ENCODE data around the gene COMMD9.
A peak's percentile ranks its signal among the peaks of the same experiment; 100 is the strongest.

COMMD9 gene

DNA sequence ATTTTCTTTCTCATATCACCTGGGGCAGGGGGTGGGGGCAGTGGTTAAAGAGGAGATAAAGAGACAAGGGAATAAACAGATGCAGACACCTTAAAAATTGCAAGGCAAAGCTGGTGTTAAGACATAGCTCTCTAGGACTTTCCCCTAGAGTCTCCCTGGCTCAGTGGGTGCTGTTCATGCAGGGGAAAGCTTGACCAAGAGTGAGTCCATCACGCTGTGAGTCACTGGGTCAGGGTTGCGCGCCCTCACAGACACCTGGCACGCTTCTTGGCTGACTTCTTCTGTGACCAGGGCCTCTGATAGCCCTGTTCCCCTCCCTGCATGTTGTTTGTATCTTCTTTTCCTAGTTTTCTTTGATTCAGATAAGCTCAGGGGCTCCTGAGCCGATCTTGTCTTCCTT is 31.9 kb downstream of the COMMD9 start:
- DNase-seq (ENCODE audit: low read depth, low spot score): peak; percentile 29

DNA sequence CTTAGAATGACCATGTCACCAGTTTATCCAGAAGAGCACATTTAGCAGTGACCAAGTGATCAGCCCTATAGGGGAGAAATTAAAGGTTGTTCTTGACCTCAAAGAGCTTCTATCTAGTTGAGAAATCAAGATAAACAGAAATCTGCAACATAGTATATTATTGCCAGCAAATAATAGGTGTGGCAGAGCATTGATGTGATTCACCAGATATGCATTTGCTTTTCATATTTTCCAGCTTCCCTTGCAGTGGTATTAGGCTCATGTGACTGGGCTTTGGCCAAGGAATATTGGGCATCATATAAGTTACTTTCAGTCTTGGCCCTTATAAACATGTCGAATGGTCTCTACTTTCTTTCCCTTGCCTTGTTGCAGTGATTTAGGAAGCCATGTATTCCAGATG is 34.5 kb downstream of the COMMD9 start:
- no peak for DNase-seq (ENCODE audit: low read depth, low spot score)

DNA sequence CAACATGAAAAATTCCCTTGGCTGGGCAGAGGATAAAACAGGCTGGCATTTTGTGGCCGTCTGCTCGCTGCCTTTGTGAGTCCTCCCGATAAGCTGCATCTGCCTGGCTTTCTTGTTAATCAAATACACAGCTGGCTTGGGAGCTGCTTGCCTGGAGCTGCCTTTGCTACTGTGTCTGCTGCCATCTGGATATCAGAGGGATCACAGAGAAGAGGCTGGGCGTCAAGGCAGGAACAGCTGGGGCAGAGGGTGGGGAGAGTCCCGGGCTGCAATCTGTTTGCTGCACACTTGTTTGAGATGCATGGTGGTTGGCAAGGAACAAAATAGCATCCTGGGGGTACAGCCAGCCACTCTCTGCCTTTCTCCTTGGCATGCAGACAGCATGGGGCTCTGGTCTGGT is 36.0 kb downstream of the COMMD9 start:
- no peak for DNase-seq (ENCODE audit: low read depth, low spot score)

DNA sequence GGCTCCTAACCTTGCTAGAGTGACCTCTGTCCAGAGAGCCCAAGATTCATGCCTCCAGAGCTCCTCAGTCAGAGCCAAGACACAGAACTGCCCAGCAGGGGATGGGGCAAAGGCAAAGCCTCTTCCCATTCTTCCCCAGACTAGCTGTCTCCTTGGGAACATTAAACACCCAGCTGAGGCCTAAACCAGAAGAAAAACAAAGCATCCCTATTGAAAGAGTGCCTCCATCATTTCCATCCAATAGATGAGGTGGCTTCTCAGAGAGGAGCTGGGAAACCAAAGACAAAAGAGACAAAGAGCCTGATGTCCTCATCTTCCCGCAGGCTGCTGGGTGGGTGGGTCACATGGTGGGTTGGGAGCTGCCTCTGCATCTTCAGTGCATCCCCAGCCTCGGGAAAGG is 37.4 kb downstream of the COMMD9 start:
- no peak for DNase-seq (ENCODE audit: low read depth, low spot score)

DNA sequence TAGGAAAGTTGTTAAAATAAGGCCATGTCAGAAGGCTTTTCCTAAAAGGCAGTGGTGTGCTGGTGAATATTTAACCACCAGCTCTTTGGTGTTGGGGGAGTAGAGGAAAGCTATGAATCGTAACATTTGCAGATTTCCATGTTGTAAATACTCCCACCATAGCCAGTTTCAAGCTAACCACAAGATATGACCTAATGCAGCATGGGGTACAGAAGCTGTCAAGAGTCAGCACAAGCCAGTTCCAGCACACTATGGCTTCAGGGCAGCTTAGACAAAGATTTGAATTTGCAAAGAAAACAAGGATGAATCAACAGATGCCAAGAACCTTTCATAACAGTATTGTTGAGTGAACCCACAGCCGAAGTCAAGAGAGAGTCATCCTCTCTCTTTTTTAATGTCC is 40.0 kb downstream of the COMMD9 start:
- peak; percentile 71 for DNase-seq (ENCODE audit: low read depth, low spot score)

DNA sequence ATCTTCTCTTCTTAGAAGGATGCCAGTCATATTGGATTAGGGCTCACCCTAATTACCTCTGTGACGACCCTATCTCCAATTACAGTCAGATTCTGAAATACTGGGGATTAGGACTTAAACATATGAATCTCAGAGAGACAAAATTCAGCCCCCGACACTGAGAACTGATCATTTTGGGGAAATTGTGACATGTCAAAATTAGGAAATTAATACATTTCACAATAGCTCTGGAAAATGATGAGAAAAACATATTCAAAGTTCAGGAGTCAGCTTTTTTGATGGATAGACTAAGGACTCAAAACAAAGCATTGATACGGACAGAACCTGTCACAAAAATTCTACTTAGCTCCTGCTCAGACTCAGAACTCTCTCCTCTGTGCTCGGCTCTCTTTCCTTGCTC is 40.8 kb downstream of the COMMD9 start:
- no peak for DNase-seq (ENCODE audit: low read depth, low spot score)

DNA sequence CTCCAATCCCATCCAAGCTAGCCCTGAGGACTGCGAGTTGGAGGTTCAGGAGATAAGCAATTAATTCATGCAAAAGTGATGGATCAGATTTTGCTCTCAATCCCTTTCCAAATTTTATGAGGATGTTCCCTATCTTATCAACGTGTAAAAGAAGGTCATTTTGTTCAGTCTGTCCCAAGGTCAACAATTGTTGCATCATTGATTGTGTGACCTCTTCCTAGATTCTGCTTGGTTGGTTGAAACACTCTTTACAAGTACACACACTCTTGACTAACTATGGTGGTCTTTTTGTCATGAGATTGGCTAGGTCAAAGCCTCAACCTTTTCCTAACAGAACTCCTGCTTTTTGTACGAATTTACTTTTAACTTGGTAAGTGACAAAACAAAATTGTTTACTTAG is 41.7 kb downstream of the COMMD9 start:
- no peak for DNase-seq (ENCODE audit: low read depth, low spot score)

DNA sequence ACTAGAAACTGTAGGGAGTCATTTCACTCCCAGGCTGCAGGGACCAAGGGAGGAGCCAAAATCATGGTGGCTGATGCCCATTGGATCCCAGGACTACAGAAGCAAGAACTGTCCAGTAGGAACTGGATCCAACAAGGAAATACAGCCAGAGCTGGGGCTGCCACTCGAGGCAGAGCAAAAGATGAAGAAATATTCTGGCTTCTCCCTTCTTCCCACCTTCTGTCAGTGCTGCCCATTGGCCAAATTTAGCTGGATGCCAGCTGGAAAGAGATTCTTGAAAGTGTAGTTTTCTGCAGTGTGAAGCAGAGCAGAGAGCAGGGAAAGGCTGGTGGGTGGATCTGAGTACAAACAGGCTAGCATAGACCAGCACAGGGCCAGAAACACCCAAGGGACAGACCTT is 45.6 kb downstream of the COMMD9 start:
- no peak for DNase-seq (ENCODE audit: low read depth, low spot score)

DNA sequence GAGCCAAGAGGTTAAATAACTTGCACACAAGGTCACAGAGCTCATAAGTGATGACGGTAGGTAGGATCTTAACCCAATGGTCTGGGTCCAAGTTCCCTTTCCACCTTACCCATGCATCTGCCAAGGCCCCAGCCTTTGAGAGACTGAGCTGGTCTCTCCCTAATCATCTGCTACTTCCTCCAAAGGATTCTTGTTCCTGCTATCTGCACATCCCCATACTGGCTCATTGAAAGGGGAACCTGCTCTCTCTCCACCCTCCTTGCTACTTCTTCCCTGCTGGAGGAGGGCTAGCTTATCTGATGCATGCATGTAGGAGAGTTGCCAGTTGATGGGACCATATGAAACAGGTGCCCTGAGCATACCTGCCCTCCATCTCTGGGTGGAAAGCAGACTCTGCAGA is 47.7 kb downstream of the COMMD9 start:
- no peak for DNase-seq (ENCODE audit: low read depth, low spot score)

DNA sequence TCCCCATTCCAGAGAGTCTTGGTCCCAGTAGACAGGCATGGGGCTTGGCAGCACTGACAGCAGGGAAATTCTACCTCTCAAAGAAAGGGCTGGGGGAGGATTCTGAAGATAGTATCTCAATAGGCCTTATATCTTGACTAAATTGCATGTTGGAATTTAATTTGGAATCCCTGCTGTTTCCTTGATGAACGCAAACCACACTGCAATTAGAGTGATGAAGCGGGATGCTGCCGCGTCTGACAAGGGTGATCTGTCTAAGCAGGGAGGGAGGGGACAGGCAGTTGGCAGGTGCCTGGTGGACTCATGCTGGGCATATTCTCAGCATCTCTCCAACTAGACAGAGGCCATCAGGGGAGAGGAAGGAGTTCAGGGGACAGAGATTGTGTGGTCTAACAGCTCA is 48.4 kb downstream of the COMMD9 start:
- no peak for DNase-seq (ENCODE audit: low read depth, low spot score)

DNA sequence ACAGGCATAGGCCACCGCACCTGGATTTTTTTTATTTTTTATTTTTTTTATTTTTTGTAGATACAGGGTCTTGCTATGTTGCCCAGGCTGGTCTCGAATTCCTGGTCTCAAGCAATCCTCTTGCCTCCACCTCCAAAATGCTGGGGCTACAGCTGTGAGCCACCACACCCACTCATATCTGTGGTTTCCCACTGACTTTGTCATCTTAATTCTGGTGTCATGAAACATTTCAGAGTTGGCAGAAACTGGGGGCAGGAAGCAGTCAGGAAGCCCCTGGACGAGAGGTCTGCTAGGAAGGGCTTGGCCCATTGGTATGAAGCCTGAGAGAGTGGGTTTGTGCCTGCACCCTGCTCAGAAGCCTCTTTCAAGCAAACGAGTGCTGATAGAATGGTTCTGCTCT is 49.1 kb downstream of the COMMD9 start:
- DNase-seq (ENCODE audit: low read depth, low spot score): no peak

DNA sequence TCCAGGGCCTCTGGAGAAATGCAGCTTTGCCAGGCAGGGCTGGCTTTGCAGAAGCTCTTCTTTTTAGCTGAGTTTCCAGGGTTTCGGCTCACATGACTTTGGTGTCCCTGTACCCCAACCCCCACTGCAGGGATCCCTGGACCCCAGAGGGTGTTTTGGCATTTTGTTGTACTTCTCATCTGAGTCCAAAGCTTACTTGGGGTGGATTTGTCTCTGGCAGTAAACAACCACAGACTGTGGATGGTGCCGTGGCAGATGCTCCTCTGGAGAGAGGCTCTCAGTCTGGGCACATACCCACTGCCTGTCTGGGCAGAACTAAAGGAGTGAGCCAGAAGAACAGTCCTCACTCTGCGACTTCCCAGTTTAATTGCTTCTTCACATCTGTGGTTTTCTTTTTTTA is 49.6 kb downstream of the COMMD9 start:
- no peak for DNase-seq (ENCODE audit: low read depth, low spot score)

DNA sequence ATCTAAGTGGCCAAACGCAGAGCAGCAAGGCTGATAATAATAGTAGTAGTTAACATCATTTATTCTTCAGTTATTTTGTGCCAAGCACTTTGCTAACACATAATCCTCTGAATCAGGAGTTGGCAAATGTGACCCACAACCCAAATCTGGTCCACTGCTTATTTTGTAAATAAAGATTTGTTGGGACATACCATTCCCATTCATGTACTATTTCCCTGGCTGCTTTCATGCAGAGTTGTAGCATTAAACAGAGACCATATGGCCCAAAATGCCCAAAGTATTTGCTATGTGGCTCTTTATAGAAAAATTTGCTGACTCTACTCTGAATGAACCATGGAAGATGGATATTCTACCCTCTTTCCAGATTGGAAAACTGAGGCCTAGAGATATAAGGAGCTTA is 50.3 kb downstream of the COMMD9 start:
- no peak for DNase-seq (ENCODE audit: low read depth, low spot score)

DNA sequence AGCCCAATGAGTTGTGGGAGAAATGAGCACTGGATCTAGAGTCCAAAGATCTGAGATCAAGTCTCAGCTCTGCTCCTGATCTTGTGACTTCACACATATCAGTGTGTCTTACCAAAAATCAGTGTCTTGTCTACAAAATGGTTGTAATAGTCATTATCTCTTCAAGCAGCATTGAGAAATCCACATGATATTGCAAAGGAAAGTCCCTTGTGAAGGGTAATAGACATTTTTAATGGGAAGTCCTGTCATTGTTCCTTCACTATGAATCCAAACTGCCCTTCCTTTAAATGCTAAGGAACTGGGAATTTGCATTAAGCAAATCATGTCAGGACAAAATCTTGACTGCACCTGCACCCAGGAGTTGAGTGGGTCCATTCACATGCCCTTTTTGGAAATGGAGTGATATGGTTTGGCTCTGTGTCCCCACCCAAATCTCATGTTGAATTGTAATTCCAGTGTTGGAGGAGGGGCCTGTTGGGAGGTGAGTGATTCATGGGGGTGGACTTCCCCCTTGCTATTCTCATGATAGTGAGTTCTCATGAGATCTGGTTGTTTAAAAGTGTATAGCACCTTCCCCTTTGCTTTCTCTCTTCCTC is 51.1 kb downstream of the COMMD9 start:
- DNase-seq (ENCODE audit: low read depth, low spot score): no peak

DNA sequence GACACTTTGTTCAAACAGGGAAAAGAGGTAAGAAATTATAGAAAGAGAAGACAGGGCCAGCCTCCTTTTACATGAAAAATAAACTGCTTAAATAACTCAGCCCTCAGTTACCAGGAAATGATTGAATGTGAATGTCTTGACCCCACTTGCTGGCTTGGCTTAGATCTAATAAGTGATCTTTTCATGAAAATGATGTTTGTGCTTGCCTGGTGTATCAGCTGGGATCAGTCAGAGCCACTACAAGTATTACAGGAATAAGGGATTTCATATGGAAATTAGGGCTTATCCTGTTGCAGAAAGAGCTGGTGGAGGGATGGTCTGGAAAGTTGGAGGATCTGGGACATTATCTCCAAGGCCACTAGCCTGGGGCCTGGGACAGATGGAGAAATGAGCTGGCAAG is 51.8 kb downstream of the COMMD9 start:
- DNase-seq (ENCODE audit: low read depth, low spot score): no peak

DNA sequence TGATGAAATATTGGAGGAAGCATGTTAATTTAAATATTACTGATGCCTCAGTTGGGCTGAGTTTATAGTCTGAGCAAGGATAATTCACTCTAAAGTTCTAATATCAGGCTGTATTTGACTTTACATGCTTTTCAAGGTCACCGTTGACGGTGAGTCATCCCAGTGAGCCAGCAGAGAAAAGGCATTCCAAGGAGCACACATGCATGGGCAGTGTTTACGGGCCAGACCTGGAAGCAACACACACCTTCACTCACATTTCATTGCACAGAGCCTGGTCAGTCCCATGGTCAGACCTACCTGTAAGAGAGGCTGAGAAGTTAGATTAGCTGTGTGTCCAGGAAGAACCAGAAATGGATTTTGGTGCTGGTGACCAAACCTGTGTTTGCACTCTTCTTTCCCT is 53.5 kb downstream of the COMMD9 start:
- peak; percentile 34 for DNase-seq (ENCODE audit: low read depth, low spot score)

DNA sequence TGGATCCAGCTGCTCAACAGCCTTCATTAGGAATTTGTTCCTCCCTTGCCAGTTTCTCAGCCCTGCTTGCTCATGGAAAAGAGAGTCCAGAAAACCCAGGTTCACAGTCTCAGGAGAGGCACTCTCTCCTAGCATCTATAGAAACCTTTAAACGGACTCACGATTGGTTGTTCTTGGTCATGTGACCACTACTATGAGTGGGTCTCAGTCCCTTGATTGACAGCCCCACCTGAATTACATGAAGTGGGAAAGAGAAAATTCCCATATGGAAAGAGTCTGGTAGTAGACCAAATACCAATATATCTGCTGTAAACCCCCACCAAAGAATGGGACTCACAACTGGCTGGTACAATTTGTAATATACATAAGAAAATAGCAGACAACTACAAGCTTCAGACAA is 54.4 kb downstream of the COMMD9 start:
- no peak for DNase-seq (ENCODE audit: low read depth, low spot score)

DNA sequence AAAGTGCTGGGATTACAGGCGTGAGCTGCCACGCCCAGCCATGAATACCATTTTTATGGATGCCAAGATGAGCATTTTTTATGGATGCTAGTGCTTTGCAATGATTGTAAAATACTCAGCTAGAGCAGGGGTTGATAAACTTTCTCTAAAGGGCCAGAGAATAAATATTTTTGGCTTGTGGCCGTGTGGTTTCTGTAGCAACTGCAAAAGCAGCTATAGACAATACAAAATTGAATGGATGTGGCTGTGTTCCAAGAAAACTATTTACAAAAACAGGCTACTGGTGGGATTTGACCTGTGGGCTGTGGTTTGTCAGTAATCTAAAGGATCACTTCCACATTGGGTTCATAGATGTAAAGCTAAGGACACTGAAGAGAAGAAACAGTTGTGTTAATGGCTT is 56.0 kb downstream of the COMMD9 start:
- DNase-seq (ENCODE audit: low read depth, low spot score): peak; percentile 79

DNA sequence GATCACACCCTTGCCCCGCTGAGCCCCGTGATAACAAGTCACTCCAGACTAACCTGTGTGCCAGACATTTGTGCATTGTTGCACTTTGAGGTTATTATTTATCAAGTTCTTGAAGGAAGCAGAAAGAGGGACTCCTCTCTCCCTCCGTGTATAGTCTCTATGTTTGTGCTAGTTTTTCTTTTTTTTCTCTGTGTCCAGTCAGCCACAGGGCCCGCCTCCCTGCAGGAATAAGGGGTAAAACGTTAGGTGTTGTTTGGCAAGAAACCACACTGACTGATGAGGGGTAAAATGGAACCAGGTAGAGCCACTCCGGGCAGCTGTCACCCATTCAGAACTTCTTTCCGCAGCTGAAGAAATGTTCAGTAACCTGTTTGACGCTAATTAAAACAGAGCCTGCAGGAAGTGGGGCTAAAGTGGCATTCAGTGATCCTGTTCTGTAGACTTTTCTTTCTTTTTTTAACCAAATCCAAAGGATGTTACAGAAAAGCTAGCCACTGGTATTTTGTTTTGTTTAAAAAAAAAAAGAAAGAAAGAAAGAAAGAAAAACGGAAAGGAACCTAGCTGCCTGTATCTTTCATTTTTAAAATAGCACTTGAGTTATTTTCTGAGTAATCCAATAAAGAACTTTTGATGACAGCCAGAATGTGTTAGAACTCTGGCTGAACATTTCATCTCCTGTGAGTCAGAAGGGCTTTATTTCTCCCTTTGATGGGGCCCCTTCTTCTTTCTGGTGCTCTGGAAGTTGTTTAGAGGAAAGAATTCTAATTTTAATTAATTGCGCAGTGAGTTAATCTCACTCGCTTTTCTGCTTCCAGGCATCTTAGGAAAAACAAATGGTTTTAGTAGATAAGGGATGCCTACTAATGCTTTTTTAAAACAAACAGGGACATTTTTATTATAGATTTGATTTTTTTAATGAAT is 58.2 kb downstream of the COMMD9 start:
- DNase-seq (ENCODE audit: low read depth, low spot score): peak; percentile 78

DNA sequence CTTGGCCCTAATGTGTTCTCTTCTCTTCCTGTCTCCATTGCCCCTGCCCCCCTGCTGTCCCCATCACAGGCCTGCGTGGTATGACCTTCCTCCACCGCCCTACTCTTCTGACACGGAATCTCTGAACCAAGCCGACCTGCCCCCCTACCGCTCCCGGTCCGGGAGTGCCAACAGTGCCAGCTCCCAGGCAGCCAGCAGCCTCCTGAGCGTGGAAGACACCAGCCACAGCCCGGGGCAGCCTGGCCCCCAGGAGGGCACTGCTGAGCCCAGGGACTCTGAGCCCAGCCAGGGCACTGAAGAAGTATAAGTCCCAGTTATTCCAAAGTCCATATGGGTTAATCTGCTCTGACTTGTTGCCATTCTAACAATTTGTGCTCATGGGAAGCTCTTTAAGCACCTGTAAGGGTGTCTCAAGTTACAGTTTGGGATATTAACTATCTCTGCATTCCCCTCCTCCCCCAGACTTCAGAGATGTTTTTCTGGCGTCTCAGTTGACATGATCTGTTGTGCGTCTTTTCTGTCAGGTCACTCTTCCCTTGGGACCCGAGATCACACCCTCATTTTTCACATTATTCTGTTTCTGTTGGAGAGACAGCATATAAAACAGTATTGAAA is 60.0 kb downstream of the COMMD9 start:
- no peak for DNase-seq (ENCODE audit: low read depth, low spot score)

DNA sequence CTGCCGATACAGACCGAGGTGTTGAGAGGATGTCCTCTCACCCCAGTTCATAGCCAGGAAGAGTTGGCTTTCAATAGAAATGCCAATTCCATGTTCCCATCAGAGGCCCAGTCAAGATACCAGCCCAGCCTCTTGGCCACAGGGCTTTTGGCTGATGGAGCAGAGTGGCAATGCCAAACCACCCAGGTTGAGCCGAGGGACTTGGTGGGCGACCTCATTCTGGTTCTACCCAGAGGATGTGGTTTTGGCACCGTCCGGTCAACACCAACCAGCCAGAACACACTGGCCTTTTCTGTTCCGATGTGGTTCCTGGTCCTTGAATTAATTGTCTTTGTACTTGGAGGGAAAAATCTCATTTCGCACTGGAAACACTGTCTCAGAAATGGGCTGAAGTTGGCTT is 60.5 kb downstream of the COMMD9 start:
- DNase-seq (ENCODE audit: low read depth, low spot score): peak; percentile 77

DNA sequence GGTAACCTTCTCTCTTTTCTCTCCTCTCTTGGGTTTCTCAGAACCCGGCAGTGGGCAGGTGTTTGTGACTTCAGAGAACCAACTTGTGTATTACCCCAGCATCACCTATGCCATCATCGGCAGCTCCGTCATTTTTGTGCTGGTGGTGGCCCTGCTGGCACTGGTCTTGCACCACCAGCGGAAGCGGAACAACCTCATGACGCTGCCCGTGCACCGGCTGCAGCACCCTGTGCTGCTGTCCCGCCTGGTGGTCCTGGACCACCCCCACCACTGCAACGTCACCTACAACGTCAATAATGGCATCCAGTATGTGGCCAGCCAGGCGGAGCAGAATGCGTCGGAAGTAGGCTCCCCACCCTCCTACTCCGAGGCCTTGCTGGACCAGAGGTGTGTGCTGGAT is 62.2 kb downstream of the COMMD9 start:
- DNase-seq (ENCODE audit: low read depth, low spot score): no peak

All from astrocyte of the hippocampus (primary cell).